Naive thymus-derived CD8-positive, alpha-beta T cell (primary cell): ENCODE results near the gene MVB12B. TPM values are rescaled to one million over a fixed set of nuclear protein-coding genes. Genes with fewer than 3 reads are reported as not detected.
A peak's percentile ranks its signal among the peaks of the same experiment; 100 is the strongest.

ENCODE experiments used
- ATAC-seq, 2 donors: fragments of 150-1000 bp; cut with Tn5 transposase in 1 of 2; sonication (Bioruptor Pico), chemical (Tn5 transposase) in 1 of 2; 1 replicate in 1 of 2; 2 replicates in 1 of 2; pipeline ENCODE4 v1.10.0; 2021; ENCODE audit warnings: mild to moderate bottlenecking in 2 of 2, moderate library complexity in 2 of 2
- POLR2A ChIA-PET: fragments of 350-600 bp; sonication (Branson Sonifier 250); formaldehyde crosslinking; loops from one replicate; lab custom pipeline; 2021; ENCODE audit warnings: antibody characterized with exemption; lab: Charles Lee
- DNase-seq, 10 donors: peaks; one replicate each; pipeline versions ENCODE4 v3.0.0 to v3.0.0-alpha.2; 2020 to 2022
- H3K27ac Mint-ChIP-seq, 10 donors: one replicate each; pipeline ENCODE4 v1.8.0; 2020 to 2022; ENCODE audit warnings: mild to moderate bottlenecking in 10 of 10, mixed read lengths in 10 of 10, moderate library complexity in 4 of 10, inconsistent platforms in 1 of 10
- H3K27me3 Mint-ChIP-seq, 5 donors: one replicate each; pipeline ENCODE4 v1.8.0; 2021 to 2022; ENCODE audit warnings: mixed read lengths in 5 of 5
- H3K36me3 Mint-ChIP-seq, 3 donors: one replicate each; pipeline ENCODE4 v1.8.0; 2020 to 2022; ENCODE audit warnings: mixed read lengths in 3 of 3, mild to moderate bottlenecking in 2 of 3, inconsistent platforms in 1 of 3
- H3K4me1 Mint-ChIP-seq, 4 donors: one replicate each; pipeline ENCODE4 v1.8.0; 2021 to 2022; ENCODE audit warnings: mixed read lengths in 4 of 4
- H3K4me3 Mint-ChIP-seq, 10 donors: one replicate each; pipeline ENCODE4 v1.8.0; 2020 to 2022; ENCODE audit warnings: mild to moderate bottlenecking in 10 of 10, mixed read lengths in 10 of 10, moderate library complexity in 6 of 10, inconsistent platforms in 1 of 10
- H3K9me3 Mint-ChIP-seq, 9 donors: one replicate each; pipeline ENCODE4 v1.8.0; 2020 to 2022; ENCODE audit warnings: mixed read lengths in 9 of 9, mild to moderate bottlenecking in 3 of 9, inconsistent platforms in 1 of 9, moderate library complexity in 1 of 9
- polyA plus RNA-seq, 3 donors: library from polyadenylated mRNA; unstranded; fragments of 300-500 nt; fragmentation: Illumina TruSeq; gene quantifications; one replicate each; pipeline ENCODE4 v1.2.3, GENCODE V29; 2021
- total RNA-seq, 8 experiments: library from RNA in 2 of 8; stranded (reverse) in 2 of 8; gene quantifications; one replicate each; pipeline ENCODE4 v1.2.3 and lab custom pipeline; 2021 to 2026

The MVB12B gene
- total and polyA plus RNA-seq, 5 experiments from 2014 or later = 7.2 to 28.6 (median 12.5) TPM

GRCh38 chr9:126457175-126457547, 130.5 kb downstream of the MVB12B start:
- no peak overlapping the region for H3K4me3 Mint-ChIP-seq
- ATAC-seq = no peak
- no peaks in the 10 kb centered on the region for H3K27me3 Mint-ChIP-seq

GRCh38 chr9:126457890-126458289, 131.3 kb downstream of the MVB12B start:
- peaks cover 8 to 15% (median 11%) of the 10 kb centered on the region in 4 donors for H3K4me1 Mint-ChIP-seq
- no peaks in the 10 kb centered on the region for H3K27me3 Mint-ChIP-seq
- no peak overlapping the region for H3K4me3 Mint-ChIP-seq
- no peaks in the 10 kb centered on the region for H3K9me3 Mint-ChIP-seq
- DNase-seq = no peak
- no peak overlapping the region for H3K27ac Mint-ChIP-seq
- POLR2A ChIA-PET = no interaction called here
- ATAC-seq = no peak
- H3K36me3 Mint-ChIP-seq = peaks cover 0 to 30% (median 8%) of the 10 kb centered on the region in 3 donors

More at GRCh38 chr9:126457175-126457547, 130.5 kb downstream of the MVB12B start:
- no peak for DNase-seq
- Mint-ChIP-seq H3K4me1 (peaks cover 10 to 23% (median 16%) of the 10 kb centered on the region in 4 donors), H3K9me3 (no peaks in the 10 kb centered on the region), H3K36me3 (peaks cover 0 to 32% (median 8%) of the 10 kb centered on the region in 3 donors), H3K27ac (peak overlapping the region in 2 of 10 donors; percentile 11 to 46)
- POLR2A ChIA-PET = interaction anchor here (1.5 kb wide), 1 partner anchor 10 kb away, joined by 5 read pairs; no protein-coding TSS in a partner anchor

- H3K27ac Mint-ChIP-seq = peak overlapping the region in 1 of 10 donors; percentile 19
- no peaks in the 10 kb centered on the region for H3K27me3 Mint-ChIP-seq
- peaks cover 0 to 30% (median 8%) of the 10 kb centered on the region in 3 donors for H3K36me3 Mint-ChIP-seq
- H3K9me3 Mint-ChIP-seq = no peaks in the 10 kb centered on the region
- POLR2A ChIA-PET = no interaction called here
- DNase-seq (no peak), ATAC-seq (no peak)
- H3K4me1 Mint-ChIP-seq = peaks cover 2 to 10% (median 3%) of the 10 kb centered on the region in 4 donors
- no peak overlapping the region for H3K4me3 Mint-ChIP-seq
These were observed 132.5 kb downstream of the MVB12B start for GRCh38 chr9:126459126-126459525.

GRCh38 chr9:126459546-126459945, 132.9 kb downstream of the MVB12B start:
- Mint-ChIP-seq H3K4me1 (peaks cover 0 to 9% (median 4%) of the 10 kb centered on the region in 4 donors), H3K36me3 (peaks cover 0 to 27% (median 7%) of the 10 kb centered on the region in 3 donors), H3K27me3 (no peaks in the 10 kb centered on the region), H3K27ac (peak overlapping the region in 1 of 10 donors; percentile 19), H3K4me3 (no peak overlapping the region), H3K9me3 (no peaks in the 10 kb centered on the region)
- DNase-seq = no peak
- POLR2A ChIA-PET = no interaction called here
- no peak for ATAC-seq

GRCh38 chr9:126459965-126460843, 133.6 kb downstream of the MVB12B start:
- H3K9me3 Mint-ChIP-seq = no peaks in the 10 kb centered on the region
- DNase-seq = no peak
- POLR2A ChIA-PET = no interaction called here
- H3K27me3 Mint-ChIP-seq = no peaks in the 10 kb centered on the region
- peaks cover 0 to 21% (median 4%) of the 10 kb centered on the region in 3 donors for H3K36me3 Mint-ChIP-seq
- no peak overlapping the region for H3K4me3 Mint-ChIP-seq
- H3K4me1 Mint-ChIP-seq = peaks cover 0 to 14% (median 6%) of the 10 kb centered on the region in 4 donors
- ATAC-seq = no peak
- peak overlapping the region in 3 of 10 donors; percentile 38 to 71 (median 65) for H3K27ac Mint-ChIP-seq

GRCh38 chr9:126461029-126461428, 134.4 kb downstream of the MVB12B start:
- ATAC-seq (no peak), DNase-seq (no peak)
- peaks cover 0 to 22% (median 11%) of the 10 kb centered on the region in 4 donors for H3K4me1 Mint-ChIP-seq
- peaks cover 0 to 15% (median 6%) of the 10 kb centered on the region in 3 donors for H3K36me3 Mint-ChIP-seq
- H3K9me3 Mint-ChIP-seq = no peaks in the 10 kb centered on the region
- H3K27me3 Mint-ChIP-seq = no peaks in the 10 kb centered on the region
- POLR2A ChIA-PET = no interaction called here
- H3K4me3 Mint-ChIP-seq = no peak overlapping the region
- H3K27ac Mint-ChIP-seq = no peak overlapping the region

- ATAC-seq = no peak
- Mint-ChIP-seq H3K4me1 (peaks cover 0 to 22% (median 12%) of the 10 kb centered on the region in 4 donors), H3K27ac (no peak overlapping the region), H3K36me3 (peaks cover 0 to 11% (median 4%) of the 10 kb centered on the region in 3 donors), H3K4me3 (no peak overlapping the region), H3K9me3 (no peaks in the 10 kb centered on the region), H3K27me3 (no peaks in the 10 kb centered on the region)
- DNase-seq = no peak
- POLR2A ChIA-PET = interaction anchor here (0.5 kb wide), 1 partner anchor 16 kb away, joined by 3 read pairs; no protein-coding TSS in a partner anchor
These were observed 135.0 kb downstream of the MVB12B start for GRCh38 chr9:126461608-126462007.

GRCh38 chr9:126462617-126463016, 136.0 kb downstream of the MVB12B start:
- peak overlapping the region in 2 of 10 donors; percentile 8 to 70 for H3K27ac Mint-ChIP-seq
- ATAC-seq (no peak), DNase-seq (no peak)
- peaks cover 0 to 4% (median 2%) of the 10 kb centered on the region in 3 donors for H3K36me3 Mint-ChIP-seq
- H3K4me3 Mint-ChIP-seq = no peak overlapping the region
- H3K4me1 Mint-ChIP-seq = peaks cover 6 to 29% (median 16%) of the 10 kb centered on the region in 4 donors
- H3K27me3 Mint-ChIP-seq = no peaks in the 10 kb centered on the region
- POLR2A ChIA-PET = no interaction called here
- H3K9me3 Mint-ChIP-seq = no peaks in the 10 kb centered on the region

GRCh38 chr9:126463426-126463825, 136.8 kb downstream of the MVB12B start:
- ATAC-seq (no peak), DNase-seq (no peak)
- no peaks in the 10 kb centered on the region for H3K9me3 Mint-ChIP-seq
- POLR2A ChIA-PET = no interaction called here
- H3K27ac Mint-ChIP-seq = peak overlapping the region in 3 of 10 donors; percentile 48 to 80 (median 50)
- H3K4me3 Mint-ChIP-seq = no peak overlapping the region
- peaks cover 12 to 37% (median 24%) of the 10 kb centered on the region in 4 donors for H3K4me1 Mint-ChIP-seq
- no peaks in the 10 kb centered on the region for H3K27me3 Mint-ChIP-seq
- H3K36me3 Mint-ChIP-seq = peaks cover 0 to 3% (median 2%) of the 10 kb centered on the region in 3 donors

GRCh38 chr9:126464694-126465441, 138.2 kb downstream of the MVB12B start:
- Mint-ChIP-seq H3K4me3 (no peak overlapping the region), H3K27me3 (no peaks in the 10 kb centered on the region), H3K4me1 (peaks cover 24 to 51% (median 39%) of the 10 kb centered on the region in 4 donors), H3K36me3 (peaks cover 0 to 2% (median 2%) of the 10 kb centered on the region in 3 donors), H3K27ac (peak overlapping the region in 6 of 10 donors; percentile 11 to 75 (median 38)), H3K9me3 (no peaks in the 10 kb centered on the region)
- POLR2A ChIA-PET = interaction anchor here (1.3 to 1.5 kb wide), 4 partner anchors 14 to 138 kb away, joined by 3 to 5 read pairs (median 3); no protein-coding TSS in a partner anchor
- DNase-seq (no peak), ATAC-seq (no peak)

- POLR2A ChIA-PET = interaction anchor here (1.5 kb wide), 2 partner anchors 34 to 139 kb away, joined by 3 read pairs; no protein-coding TSS in a partner anchor
- peak overlapping the region in 4 of 10 donors; percentile 23 to 75 (median 32) for H3K27ac Mint-ChIP-seq
- peaks cover 29 to 62% (median 50%) of the 10 kb centered on the region in 4 donors for H3K4me1 Mint-ChIP-seq
These were observed 139.3 kb downstream of the MVB12B start for GRCh38 chr9:126465977-126466376.

More at GRCh38 chr9:126465977-126466376, 139.3 kb downstream of the MVB12B start:
- H3K9me3 Mint-ChIP-seq = no peaks in the 10 kb centered on the region
- no peak overlapping the region for H3K4me3 Mint-ChIP-seq
- no peak for ATAC-seq
- DNase-seq = no peak
- H3K27me3 Mint-ChIP-seq = no peaks in the 10 kb centered on the region
- peaks cover 0 to 2% (median 1%) of the 10 kb centered on the region in 3 donors for H3K36me3 Mint-ChIP-seq
